G401 (cell line): ENCODE measurements around the gene FCN3. TPM values are rescaled to one million over a fixed set of nuclear protein-coding genes. Genes with fewer than 3 reads are reported as not detected.
"Not testable (repeated sequence)": the region's sequence is repeated elsewhere in the genome, so short reads cannot be mapped to it uniquely, and the experiment has no call there.

Experiments
- DNase-seq: peaks from one replicate; pipeline ENCODE4 v3.0.0-alpha.2; 2015; ENCODE audit warnings: low spot score
- in situ Hi-C: cut with HindIII; loops from 2 replicates; pipeline ENCODE4 v1.10.0; 2016; ENCODE audit warnings: low sequenced_read_pairs, mixed read lengths
- total RNA-seq: library from RNA; depleted of rRNA; stranded (reverse); fragments of >200 nt; shearing (Covaris generic); gene quantifications from 2 replicates; pipeline ENCODE4 v1.2.3, GENCODE V29; 2014

The FCN3 gene
- total RNA-seq, 1 experiment from 2014 or later, result not detected

GRCh38 chr1:27402349-27402754 lies 27.7 kb upstream of the FCN3 start:
- in situ Hi-C loops, result loop anchor here (25.0 kb wide), 1 partner anchor 185 kb away; no protein-coding TSS in a partner anchor
- DNase-seq, result peak; percentile 44

- in situ Hi-C loops, result loop anchor here (25.0 kb wide), 1 partner anchor 186 kb away; no protein-coding TSS in a partner anchor
Observed at GRCh38 chr1:27400963-27401341, 26.3 kb upstream of the FCN3 start.

GRCh38 chr1:27400082-27400962 lies 25.7 kb upstream of the FCN3 start:
- in situ Hi-C loops, result loop anchor here (25.0 kb wide), 1 partner anchor 187 kb away; no protein-coding TSS in a partner anchor
- no peak for DNase-seq

More at GRCh38 chr1:27400963-27401341, 26.3 kb upstream of the FCN3 start:
- DNase-seq, result no peak

- no peak for DNase-seq
- in situ Hi-C loops, result loop anchor here (25.0 kb wide), 1 partner anchor 188 kb away; no protein-coding TSS in a partner anchor
Observed at GRCh38 chr1:27399251-27400025, 24.8 kb upstream of the FCN3 start.

- DNase-seq, result no peak
- in situ Hi-C loops, result no loop called here
Observed at GRCh38 chr1:27398405-27399149, 24.0 kb upstream of the FCN3 start.

- no peak for DNase-seq
- in situ Hi-C loops, result no loop called here
Observed at GRCh38 chr1:27397749-27398148, 23.1 kb upstream of the FCN3 start.

- no peak for DNase-seq
- in situ Hi-C loops, result no loop called here
Observed at GRCh38 chr1:27397110-27397509, 22.5 kb upstream of the FCN3 start.

- DNase-seq, result peak; percentile 88
- in situ Hi-C loops, result no loop called here
Observed at GRCh38 chr1:27395441-27396195, 21.0 kb upstream of the FCN3 start.

GRCh38 chr1:27394925-27395324 lies 20.3 kb upstream of the FCN3 start:
- no peak for DNase-seq
- in situ Hi-C loops, result no loop called here

DNA sequence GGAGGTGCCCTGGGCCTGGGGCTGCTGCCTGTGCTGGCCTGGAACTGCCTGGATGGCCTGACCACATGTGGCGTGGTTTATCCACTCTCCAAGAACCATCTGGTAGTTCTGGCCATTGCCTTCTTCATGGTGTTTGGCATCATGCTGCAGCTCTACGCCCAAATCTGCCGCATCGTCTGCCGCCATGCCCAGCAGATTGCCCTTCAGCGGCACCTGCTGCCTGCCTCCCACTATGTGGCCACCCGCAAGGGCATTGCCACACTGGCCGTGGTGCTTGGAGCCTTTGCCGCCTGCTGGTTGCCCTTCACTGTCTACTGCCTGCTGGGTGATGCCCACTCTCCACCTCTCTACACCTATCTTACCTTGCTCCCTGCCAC lies 19.6 kb upstream of the FCN3 start:
- in situ Hi-C loops, result no loop called here
- DNase-seq, result peak; percentile 55

- peak; percentile 49 for DNase-seq
- in situ Hi-C loops, result no loop called here
Observed at GRCh38 chr1:27393641-27394281, 19.1 kb upstream of the FCN3 start.

DNA sequence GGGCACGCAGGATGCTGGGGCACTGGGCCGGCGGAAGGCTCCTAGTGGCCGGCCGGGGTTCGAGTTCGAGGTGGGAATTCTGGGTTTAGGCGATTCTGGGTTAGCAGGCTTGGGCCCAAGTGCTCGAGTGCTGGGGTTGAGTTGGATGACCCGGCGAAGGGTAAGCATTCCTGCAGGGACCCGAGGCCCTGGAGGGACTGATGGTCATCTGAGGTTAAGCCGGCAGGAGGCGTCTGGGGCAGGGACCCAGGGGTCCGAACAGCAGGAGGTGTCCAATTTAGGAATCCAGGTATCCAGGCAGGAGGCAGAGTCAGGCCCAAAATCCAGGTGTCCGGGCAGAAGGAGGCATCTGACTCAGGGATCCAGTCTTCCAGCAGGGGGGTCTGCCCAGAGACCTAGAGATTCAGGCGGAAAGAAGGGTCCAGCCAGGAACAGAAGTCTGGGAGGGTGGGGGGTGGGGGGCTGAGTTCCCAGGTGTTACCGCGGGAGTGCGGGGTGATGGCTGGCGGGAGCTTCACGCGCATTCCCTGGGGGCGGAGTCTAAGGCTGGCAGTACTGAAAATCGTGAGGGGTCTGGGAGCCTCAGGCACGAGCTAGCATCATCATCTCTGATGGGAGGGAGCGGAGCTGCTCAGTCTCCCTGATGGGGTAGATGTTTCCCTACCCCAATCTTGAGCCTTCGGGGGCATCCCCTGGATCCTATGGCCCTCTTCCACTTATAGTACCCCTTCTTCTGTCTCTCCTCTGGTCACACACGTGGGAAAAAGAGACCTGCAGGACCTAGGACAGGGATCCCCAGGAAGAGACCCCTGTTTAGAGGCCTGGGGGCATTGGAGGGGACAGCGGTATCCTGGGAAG lies 18.4 kb upstream of the FCN3 start:
- peak; percentile 20 for DNase-seq
- in situ Hi-C loops, result no loop called here

- peak; percentile 89 for DNase-seq
- in situ Hi-C loops, result no loop called here
Observed at GRCh38 chr1:27392096-27392777, 17.6 kb upstream of the FCN3 start, which contains the start of gene GPR3. GPR3 (plus strand) TSS chr1:27392622; CDS start chr1:27393799, 1,177 bp downstream.

DNA sequence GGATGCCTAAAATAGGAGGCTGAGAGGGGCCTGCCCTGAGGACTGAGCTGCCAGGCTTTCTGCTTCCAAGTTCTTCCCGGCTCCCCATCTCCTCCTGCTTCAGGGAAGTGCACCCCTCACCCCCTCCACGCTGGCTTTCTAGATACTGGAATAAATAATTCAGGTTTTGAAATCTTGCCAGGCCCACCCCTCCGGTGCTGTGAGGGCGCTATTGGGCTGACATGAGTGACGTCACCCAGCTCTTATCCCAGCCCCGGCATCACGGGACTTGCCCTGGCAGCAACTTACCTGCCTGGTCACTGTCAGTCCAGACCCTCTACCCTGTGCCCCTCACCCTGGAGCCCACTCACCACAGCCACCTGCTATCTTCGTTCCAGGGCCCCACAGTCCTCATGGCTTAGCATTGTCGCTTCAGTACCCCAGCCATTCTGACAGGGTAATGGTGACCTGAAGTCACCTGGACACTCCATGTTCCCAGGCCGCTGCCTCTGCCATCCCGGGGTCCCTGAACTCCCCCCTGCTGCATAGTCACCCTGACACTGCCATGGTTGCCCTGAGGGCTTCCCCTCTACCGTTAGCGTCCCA lies 17.0 kb upstream of the FCN3 start:
- in situ Hi-C loops, result no loop called here
- peak; percentile 86 for DNase-seq

- peak; percentile 90 for DNase-seq
- in situ Hi-C loops, result no loop called here
Observed at GRCh38 chr1:27388337-27389005, 13.8 kb upstream of the FCN3 start.

GRCh38 chr1:27384797-27385196 lies 10.2 kb upstream of the FCN3 start:
- in situ Hi-C loops, DNase-seq: not testable (repeated sequence)
